Measurements from ENCODE around the gene LANCL3. TPM values are rescaled to one million over a fixed set of nuclear protein-coding genes. Genes with fewer than 3 reads are reported as not detected.

The LANCL3 gene
- total RNA-seq, 1 donor = 1.2 TPM

- no peaks in the 10 kb centered on the region for H3K4me1 ChIP-seq (ENCODE audit: insufficient read depth, low read length)
- no peaks in the 10 kb centered on the region for H3K9me3 ChIP-seq (ENCODE audit: low read depth, low read length)
- no peak overlapping the region for H3K4me3 ChIP-seq (ENCODE audit: low read length)
- no peaks in the 10 kb centered on the region for H3K27me3 ChIP-seq (ENCODE audit: insufficient read depth, low read length)
These were observed 80.5 kb downstream of the LANCL3 start for GRCh38 chrX:37651921-37652452.

DNA sequence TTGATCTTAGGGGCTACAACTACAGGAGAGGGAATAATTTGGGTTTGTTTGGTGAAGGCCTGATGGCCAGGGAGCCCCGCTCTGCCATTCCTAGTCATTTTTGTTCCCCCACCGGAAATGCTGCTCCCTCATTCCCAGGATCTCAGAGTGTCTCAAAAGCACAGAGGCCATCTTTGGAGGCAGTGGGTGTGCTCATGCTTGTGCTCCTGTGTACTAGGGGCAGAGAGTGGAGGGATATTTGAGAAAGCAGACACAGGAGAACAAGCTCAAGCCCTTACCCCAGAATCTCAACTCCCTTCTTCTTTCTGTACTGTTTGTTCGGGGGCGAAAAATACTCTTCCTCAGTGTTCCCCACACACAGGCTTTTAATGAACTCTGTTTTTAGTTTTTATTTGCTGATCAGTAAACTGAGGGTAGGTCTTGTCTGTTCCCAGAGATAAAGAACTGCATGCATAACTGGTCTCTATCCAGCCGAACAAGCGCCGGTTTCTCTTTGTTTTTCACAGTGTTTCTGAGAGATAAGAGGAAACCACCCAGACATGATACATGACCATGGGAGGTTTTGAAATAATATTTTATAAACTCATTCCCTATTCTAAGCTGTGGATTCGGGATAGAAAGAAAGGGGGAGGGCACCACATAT is 81.2 kb downstream of the LANCL3 start:
- Histone ChIP-seq H3K27me3 (ENCODE audit: insufficient read depth, low read length) (no peaks in the 10 kb centered on the region), H3K4me1 (ENCODE audit: insufficient read depth, low read length) (no peaks in the 10 kb centered on the region), H3K9me3 (ENCODE audit: low read depth, low read length) (no peaks in the 10 kb centered on the region)

GRCh38 chrX:37653397-37654085 is 82.1 kb downstream of the LANCL3 start:
- Histone ChIP-seq H3K4me3 (ENCODE audit: low read length) (no peak overlapping the region), H3K4me1 (ENCODE audit: insufficient read depth, low read length) (no peaks in the 10 kb centered on the region), H3K27me3 (ENCODE audit: insufficient read depth, low read length) (no peaks in the 10 kb centered on the region), H3K9me3 (ENCODE audit: low read depth, low read length) (no peaks in the 10 kb centered on the region)

More for the DNA sequence above, 81.2 kb downstream of the LANCL3 start:
- H3K4me3 ChIP-seq (ENCODE audit: low read length) = no peak overlapping the region

DNA sequence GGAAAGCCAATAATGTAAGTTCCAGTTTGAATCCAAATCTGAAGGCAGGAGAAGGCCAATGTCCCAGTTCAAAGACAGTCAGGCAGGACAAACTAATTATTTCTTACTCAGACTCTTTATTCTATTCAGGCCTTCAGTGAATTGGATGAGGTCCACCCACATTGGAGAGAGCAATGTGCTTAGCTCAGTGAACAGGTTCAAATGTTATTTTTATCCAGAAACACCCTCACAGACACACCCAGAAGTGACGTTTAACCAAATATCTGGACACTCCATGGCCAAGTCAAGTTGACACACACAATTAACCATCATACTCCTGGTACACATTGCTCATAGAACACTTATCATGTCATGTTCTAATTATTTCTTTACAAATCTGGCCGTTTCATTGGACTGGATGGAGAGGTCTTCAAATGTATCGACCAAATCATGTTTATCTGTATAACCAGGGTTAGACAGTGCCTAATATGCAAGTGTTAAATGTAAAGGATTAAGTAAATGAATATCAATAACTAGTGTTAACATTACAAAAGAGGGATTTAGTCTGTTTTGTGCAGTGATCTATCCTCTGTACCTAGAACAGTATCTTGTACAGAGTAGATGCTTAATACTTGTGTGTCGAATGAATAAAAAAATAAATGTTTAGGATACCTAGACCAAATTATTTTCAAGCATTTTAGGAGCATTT is 87.0 kb downstream of the LANCL3 start:
- no peaks in the 10 kb centered on the region for H3K27me3 ChIP-seq (ENCODE audit: insufficient read depth, low read length)
- no peaks in the 10 kb centered on the region for H3K4me1 ChIP-seq (ENCODE audit: insufficient read depth, low read length)
- no peak overlapping the region for H3K4me3 ChIP-seq (ENCODE audit: low read length)
- H3K9me3 ChIP-seq (ENCODE audit: low read depth, low read length) = no peaks in the 10 kb centered on the region

GRCh38 chrX:37659047-37659446 is 87.6 kb downstream of the LANCL3 start:
- no peaks in the 10 kb centered on the region for H3K27me3 ChIP-seq (ENCODE audit: insufficient read depth, low read length)
- H3K4me1 ChIP-seq (ENCODE audit: insufficient read depth, low read length) = no peaks in the 10 kb centered on the region
- no peaks in the 10 kb centered on the region for H3K9me3 ChIP-seq (ENCODE audit: low read depth, low read length)
- H3K4me3 ChIP-seq (ENCODE audit: low read length) = no peak overlapping the region

- H3K4me1 ChIP-seq (ENCODE audit: insufficient read depth, low read length) = no peaks in the 10 kb centered on the region
- no peak overlapping the region for H3K4me3 ChIP-seq (ENCODE audit: low read length)
- no peaks in the 10 kb centered on the region for H3K27me3 ChIP-seq (ENCODE audit: insufficient read depth, low read length)
- H3K9me3 ChIP-seq (ENCODE audit: low read depth, low read length) = no peaks in the 10 kb centered on the region
These were observed 90.7 kb downstream of the LANCL3 start for GRCh38 chrX:37662181-37662580.

- Histone ChIP-seq H3K4me3 (ENCODE audit: low read length) (no peak overlapping the region), H3K27me3 (ENCODE audit: insufficient read depth, low read length) (no peaks in the 10 kb centered on the region), H3K9me3 (ENCODE audit: low read depth, low read length) (no peaks in the 10 kb centered on the region), H3K4me1 (ENCODE audit: insufficient read depth, low read length) (no peaks in the 10 kb centered on the region)
These were observed 95.1 kb downstream of the LANCL3 start for GRCh38 chrX:37666516-37666915.

GRCh38 chrX:37667141-37667540 is 95.7 kb downstream of the LANCL3 start:
- Histone ChIP-seq H3K27me3 (ENCODE audit: insufficient read depth, low read length) (no peaks in the 10 kb centered on the region), H3K4me3 (ENCODE audit: low read length) (no peak overlapping the region), H3K9me3 (ENCODE audit: low read depth, low read length) (no peaks in the 10 kb centered on the region), H3K4me1 (ENCODE audit: insufficient read depth, low read length) (no peaks in the 10 kb centered on the region)

GRCh38 chrX:37672563-37672962 is 101.1 kb downstream of the LANCL3 start:
- H3K27me3 ChIP-seq (ENCODE audit: insufficient read depth, low read length) = no peaks in the 10 kb centered on the region
- H3K4me1 ChIP-seq (ENCODE audit: insufficient read depth, low read length) = no peaks in the 10 kb centered on the region
- H3K4me3 ChIP-seq (ENCODE audit: low read length) = no peak overlapping the region
- no peaks in the 10 kb centered on the region for H3K9me3 ChIP-seq (ENCODE audit: low read depth, low read length)

DNA sequence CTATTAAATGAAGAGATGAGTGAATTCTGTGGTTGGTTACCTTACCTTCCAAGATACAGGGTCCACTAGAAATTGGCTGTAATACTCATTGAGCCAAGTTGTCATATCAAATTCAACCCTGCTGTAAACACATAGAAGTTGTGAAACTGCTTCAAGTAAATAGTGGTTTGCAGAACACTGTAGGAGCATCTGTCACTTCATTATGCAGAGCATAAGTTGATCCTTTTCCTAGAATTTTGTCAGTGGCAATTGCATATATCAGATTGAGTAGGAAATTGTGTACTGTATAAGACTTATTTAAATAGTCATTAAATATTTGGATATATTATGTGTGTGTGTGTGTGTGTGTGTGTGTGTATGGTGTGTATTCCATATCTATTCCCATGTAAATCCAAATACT is 105.3 kb downstream of the LANCL3 start:
- H3K4me3 ChIP-seq (ENCODE audit: low read length) = no peak overlapping the region
- no peaks in the 10 kb centered on the region for H3K27me3 ChIP-seq (ENCODE audit: insufficient read depth, low read length)
- H3K9me3 ChIP-seq (ENCODE audit: low read depth, low read length) = no peaks in the 10 kb centered on the region
- no peaks in the 10 kb centered on the region for H3K4me1 ChIP-seq (ENCODE audit: insufficient read depth, low read length)

DNA sequence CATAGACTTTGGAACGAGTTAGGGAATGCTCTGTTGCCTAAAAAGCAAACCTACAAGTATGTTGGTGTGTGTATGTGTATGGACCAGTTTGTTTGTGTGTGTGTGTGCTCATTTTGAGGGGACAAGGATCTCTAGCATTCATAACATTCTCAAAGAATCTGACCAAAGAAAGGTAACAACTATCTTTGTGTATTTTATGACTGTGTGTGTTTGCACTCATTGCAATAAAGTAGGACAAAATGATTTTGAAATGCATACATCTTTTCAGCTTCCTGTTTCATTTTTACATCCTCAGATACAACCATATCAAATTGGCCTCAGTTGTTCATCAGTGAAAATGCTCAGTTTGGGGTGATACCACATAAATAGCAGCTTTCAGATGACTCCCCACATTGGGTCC is 105.8 kb downstream of the LANCL3 start:
- no peaks in the 10 kb centered on the region for H3K27me3 ChIP-seq (ENCODE audit: insufficient read depth, low read length)
- H3K9me3 ChIP-seq (ENCODE audit: low read depth, low read length) = no peaks in the 10 kb centered on the region
- H3K4me1 ChIP-seq (ENCODE audit: insufficient read depth, low read length) = no peaks in the 10 kb centered on the region
- no peak overlapping the region for H3K4me3 ChIP-seq (ENCODE audit: low read length)

DNA sequence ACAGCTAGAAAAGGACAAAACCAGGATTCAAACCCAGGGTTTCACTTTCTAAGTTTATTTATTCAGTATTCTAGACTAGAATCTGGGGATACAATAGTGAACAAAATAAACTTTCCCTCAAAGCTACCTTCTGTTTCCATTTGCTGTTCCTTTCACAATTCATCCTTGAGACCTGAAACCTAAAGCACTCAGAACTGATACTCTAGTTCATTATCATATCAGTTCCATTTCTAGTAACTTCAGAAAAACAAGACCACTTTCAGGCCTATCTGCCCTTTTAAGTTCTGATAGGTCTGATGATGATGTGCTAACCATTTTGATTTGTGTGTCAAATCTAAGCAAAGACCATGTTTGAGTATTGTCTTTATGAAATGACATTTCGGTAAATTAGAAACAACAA is 106.3 kb downstream of the LANCL3 start:
- Histone ChIP-seq H3K4me3 (ENCODE audit: low read length) (no peak overlapping the region), H3K27me3 (ENCODE audit: insufficient read depth, low read length) (no peaks in the 10 kb centered on the region), H3K9me3 (ENCODE audit: low read depth, low read length) (no peaks in the 10 kb centered on the region), H3K4me1 (ENCODE audit: insufficient read depth, low read length) (no peaks in the 10 kb centered on the region)

DNA sequence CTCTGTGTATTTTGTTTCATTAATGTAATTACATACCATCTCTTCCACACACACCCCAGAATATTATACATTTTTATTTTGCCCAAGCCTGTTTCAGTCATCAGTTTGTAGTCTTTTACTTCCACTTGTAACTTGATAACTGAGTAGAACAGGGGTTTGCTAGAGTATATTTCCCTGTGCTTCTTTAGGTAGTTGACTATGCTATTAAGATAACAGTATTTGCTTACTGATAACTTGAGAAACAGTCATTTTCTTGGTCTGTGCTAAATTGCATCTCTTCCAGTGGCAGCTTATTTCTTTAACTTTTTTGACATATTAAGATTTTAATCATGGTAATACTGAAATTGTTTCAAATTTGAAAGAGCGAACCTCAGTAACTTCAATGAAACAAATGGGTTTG is 107.1 kb downstream of the LANCL3 start:
- no peaks in the 10 kb centered on the region for H3K4me1 ChIP-seq (ENCODE audit: insufficient read depth, low read length)
- no peak overlapping the region for H3K4me3 ChIP-seq (ENCODE audit: low read length)
- no peaks in the 10 kb centered on the region for H3K27me3 ChIP-seq (ENCODE audit: insufficient read depth, low read length)
- H3K9me3 ChIP-seq (ENCODE audit: low read depth, low read length) = no peaks in the 10 kb centered on the region

DNA sequence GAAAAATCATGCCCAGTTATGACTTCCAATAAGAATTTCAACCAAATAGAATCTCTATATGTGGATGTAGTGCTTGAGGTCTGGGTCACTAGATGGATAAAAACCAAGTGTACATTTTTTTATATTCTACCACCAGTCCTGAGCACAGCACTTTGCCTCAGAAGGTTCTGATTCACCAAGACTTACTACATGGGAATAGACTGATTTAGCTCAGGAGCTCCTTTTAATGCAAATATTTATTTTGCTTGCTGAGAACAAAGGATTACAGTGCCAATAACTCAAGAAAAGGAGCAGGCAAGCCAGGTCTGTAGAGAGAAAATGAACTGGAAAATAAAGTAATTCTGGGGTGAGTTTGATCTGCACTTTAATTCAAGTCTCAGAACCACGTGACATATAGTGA is 107.8 kb downstream of the LANCL3 start:
- Histone ChIP-seq H3K27me3 (ENCODE audit: insufficient read depth, low read length) (no peaks in the 10 kb centered on the region), H3K4me1 (ENCODE audit: insufficient read depth, low read length) (no peaks in the 10 kb centered on the region), H3K9me3 (ENCODE audit: low read depth, low read length) (no peaks in the 10 kb centered on the region)

DNA sequence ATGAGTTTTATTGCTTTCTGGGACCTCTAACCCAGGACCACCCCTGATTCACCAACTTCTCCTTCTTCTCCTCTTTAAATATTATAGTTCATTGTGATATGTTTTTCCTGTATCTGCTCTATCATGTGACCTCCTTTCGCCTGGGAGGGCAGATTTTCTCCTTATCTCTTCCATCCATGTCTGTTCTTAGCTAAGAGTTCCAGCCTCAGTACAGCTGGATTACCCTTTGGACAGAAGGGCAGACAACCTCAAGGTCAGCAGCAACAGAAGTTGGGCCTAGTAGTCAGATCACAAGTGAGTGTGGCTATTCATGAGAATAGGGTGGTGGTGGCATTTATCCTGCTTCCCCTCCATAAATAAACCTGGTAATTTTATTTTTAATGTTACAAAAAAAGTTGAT is 108.4 kb downstream of the LANCL3 start:
- Histone ChIP-seq H3K27me3 (ENCODE audit: insufficient read depth, low read length) (peaks cover 2% of the 10 kb centered on the region), H3K4me1 (ENCODE audit: insufficient read depth, low read length) (no peaks in the 10 kb centered on the region), H3K4me3 (ENCODE audit: low read length) (no peak overlapping the region), H3K9me3 (ENCODE audit: low read depth, low read length) (no peaks in the 10 kb centered on the region)

More for the DNA sequence above, 107.8 kb downstream of the LANCL3 start:
- no peak overlapping the region for H3K4me3 ChIP-seq (ENCODE audit: low read length)

All from mononuclear cell (primary cell).